ENCODE results near the gene TBC1D8.

GRCh38 chr2:101030866-101031554 lies 120.2 kb downstream of the TBC1D8 start:
- TF ChIP-seq CTCF (IDR thresholded peaks at IDR 0.05) (no peak), SMAD3 (CRISPR knock-in tag; IDR thresholded peaks at IDR 0.05; ENCODE audit: borderline replicate concordance) (no peak), RELA (CRISPR knock-in tag; IDR thresholded peaks at IDR 0.05; ENCODE audit: borderline replicate concordance) (no peak), ZBTB21 (CRISPR knock-in tag; IDR thresholded peaks at IDR 0.05; ENCODE audit: borderline replicate concordance) (no peak), ATF3 (CRISPR knock-in tag; conservative IDR thresholded peaks at IDR 0.05) (no peak), FOXP1 (CRISPR knock-in tag; IDR thresholded peaks at IDR 0.05; ENCODE audit: borderline replicate concordance) (no peak), ZNF512 (CRISPR knock-in tag; IDR thresholded peaks at IDR 0.05; ENCODE audit: borderline replicate concordance) (no peak), MYBL2 (CRISPR knock-in tag; IDR thresholded peaks at IDR 0.05) (no peak), MAX (CRISPR knock-in tag; IDR thresholded peaks at IDR 0.05) (no peak), ZNF232 (CRISPR knock-in tag; IDR thresholded peaks at IDR 0.05) (no peak), ZNF121 (CRISPR knock-in tag; IDR thresholded peaks at IDR 0.05) (no peak), SOX15 (CRISPR knock-in tag; IDR thresholded peaks at IDR 0.05) (no peak), EMX1 (CRISPR knock-in tag; IDR thresholded peaks at IDR 0.05) (no peak)
- TF ChIP-seq, protein P1, sequence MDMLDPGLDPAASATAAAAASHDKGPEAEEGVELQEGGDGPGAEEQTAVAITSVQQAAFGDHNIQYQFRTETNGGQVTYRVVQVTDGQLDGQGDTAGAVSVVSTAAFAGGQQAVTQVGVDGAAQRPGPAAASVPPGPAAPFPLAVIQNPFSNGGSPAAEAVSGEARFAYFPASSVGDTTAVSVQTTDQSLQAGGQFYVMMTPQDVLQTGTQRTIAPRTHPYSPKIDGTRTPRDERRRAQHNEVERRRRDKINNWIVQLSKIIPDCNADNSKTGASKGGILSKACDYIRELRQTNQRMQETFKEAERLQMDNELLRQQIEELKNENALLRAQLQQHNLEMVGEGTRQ (CRISPR knock-in tag; IDR thresholded peaks at IDR 0.05) = no peak
